ENCODE results near the gene PDE8B.

GRCh38 chr5:77337246-77337645 is 126.8 kb downstream of the PDE8B start:
- TF ChIP-seq EZH2 (optimal IDR thresholded peaks at IDR 0.05; ENCODE audit: low read depth, low read length) (no peak), CTCF (IDR thresholded peaks at IDR 0.05; ENCODE audit: low read length) (no peak)

Data from MM.1S (cell line).